Activated CD8-positive, alpha-beta memory T cell treated with anti-CD3 and anti-CD28 coated beads, Interleukin-2, amount 50 U/mL, for 4 hours (primary cell): ENCODE measurements around the gene VPS51.
"Not testable (repeated sequence)": the region's sequence is repeated elsewhere in the genome, so short reads cannot be mapped to it uniquely, and the experiment has no call there.

Experiments
- DNase-seq: peaks from one replicate; pipeline ENCODE4 v3.0.0-alpha.2; 2020

The VPS51 gene

GRCh38 chr11:65108469-65109123 is 12.6 kb downstream of the VPS51 start:
- DNase-seq, result no peak

- DNase-seq, result no peak
These were observed 13.5 kb downstream of the VPS51 start for GRCh38 chr11:65109231-65110198.

- peak; percentile 97 for DNase-seq
These were observed 14.4 kb downstream of the VPS51 start for GRCh38 chr11:65110354-65110861.

GRCh38 chr11:65111159-65111743 is 15.2 kb downstream of the VPS51 start:
- no peak for DNase-seq

GRCh38 chr11:65111744-65112545 is 15.9 kb downstream of the VPS51 start, which contains the start of gene TM7SF2:
TSS of gene TM7SF2 (plus strand) at chr11:65111872. CDS start at chr11:65112016, 144 bp downstream.
- DNase-seq, result peak; percentile 95

- peak; percentile 79 for DNase-seq
These were observed 16.7 kb downstream of the VPS51 start for GRCh38 chr11:65112546-65113360.

GRCh38 chr11:65113361-65113756 is 17.3 kb downstream of the VPS51 start:
- DNase-seq, result no peak

GRCh38 chr11:65113839-65114238 is 17.8 kb downstream of the VPS51 start:
- no peak for DNase-seq

- no peak for DNase-seq
These were observed 18.6 kb downstream of the VPS51 start for GRCh38 chr11:65114538-65115171.

GRCh38 chr11:65115361-65116082 is 19.5 kb downstream of the VPS51 start:
- DNase-seq, result no peak

GRCh38 chr11:65116370-65117205 is 20.6 kb downstream of the VPS51 start:
- DNase-seq, result peak; percentile 63

GRCh38 chr11:65117206-65118096 is 21.4 kb downstream of the VPS51 start, which contains the start of gene ZNHIT2:
TSS of gene ZNHIT2 (minus strand) at chr11:65117701. CDS start at chr11:65117653, 48 bp downstream.
- peak; percentile 100 for DNase-seq

- DNase-seq, result peak; percentile 15
These were observed 22.3 kb downstream of the VPS51 start for GRCh38 chr11:65118097-65118837.

GRCh38 chr11:65118891-65119669 is 23.1 kb downstream of the VPS51 start:
- not testable (repeated sequence) for DNase-seq

- no peak for DNase-seq
These were observed 23.6 kb downstream of the VPS51 start for GRCh38 chr11:65119670-65119995.

GRCh38 chr11:65120831-65121230 is 24.8 kb downstream of the VPS51 start:
- DNase-seq, result no peak

GRCh38 chr11:65121447-65121864 is 25.4 kb downstream of the VPS51 start:
- DNase-seq, result no peak
